IMR-90 (cell line): ENCODE results near the gene NRIP1. TPM values are rescaled to one million over a fixed set of nuclear protein-coding genes. Genes with fewer than 3 reads are reported as not detected.

Experiments used
- ATAC-seq: fragments of 200-7000 bp; cut with Tn5 transposase; 2 replicates; pipeline ENCODE4 v1.9.1; 2020; ENCODE audit warnings: low read depth, mild to moderate bottlenecking, moderate library complexity
- BruUV-seq: library from RNA; stranded (reverse); fragments of 400-500 nt; replicated peaks from 2 replicates; lab custom pipeline; 2021; lab: Mats Ljungman, UMichigan
- CTCF ChIA-PET: fragments of 300-600 bp; formaldehyde crosslinking; extraction: SDS; loops from one replicate; lab custom pipeline; 2021; ENCODE audit warnings: antibody characterized with exemption; lab: Yijun Ruan, JAX
- POLR2A ChIA-PET: fragments of 300-600 bp; sonication (Branson Sonifier 250); formaldehyde crosslinking; loops from one replicate; lab custom pipeline; 2022; ENCODE audit warnings: antibody characterized with exemption; ENCODE audit not compliant: unreplicated experiment; lab: Charles Lee
- DNase-seq: peaks from one replicate; pipeline ENCODE4 v3.0.0; 2013
- H2AFZ ChIP-seq: replicated peaks from 2 replicates; pipeline ENCODE3; 2013; ENCODE audit warnings: low read length, mild to moderate bottlenecking; ENCODE audit not compliant: poor library complexity
- H2AK5ac ChIP-seq: 2 replicates; pipeline ENCODE4 v1.6.1; 2013; ENCODE audit warnings: low read depth, low read length, inconsistent platforms
- H2AK9ac ChIP-seq: replicated peaks from 2 replicates; pipeline ENCODE3; 2013; ENCODE audit warnings: mild to moderate bottlenecking, low read depth, low read length, moderate library complexity; ENCODE audit not compliant: poor library complexity
- H2BK120ac ChIP-seq: 2 replicates; pipeline ENCODE4 v1.6.1; 2013; ENCODE audit warnings: low read depth, low read length, inconsistent platforms
- H2BK15ac ChIP-seq: 3 replicates; pipeline ENCODE4 v1.6.1; 2013; ENCODE audit warnings: low read depth, low read length, inconsistent platforms
- H2BK20ac ChIP-seq: 2 replicates; pipeline ENCODE4 v1.6.1; 2013; ENCODE audit warnings: low read depth, mild to moderate bottlenecking, inconsistent platforms, low read length, moderate library complexity
- H2BK5ac ChIP-seq: 2 replicates; pipeline ENCODE4 v1.6.1; 2013; ENCODE audit warnings: mild to moderate bottlenecking, low read depth, low read length, inconsistent platforms; ENCODE audit not compliant: poor library complexity, severe bottlenecking
- H3K14ac ChIP-seq: replicated peaks from 2 replicates; pipeline ENCODE4 v1.6.1; 2013; ENCODE audit warnings: low read depth, low read length, inconsistent platforms
- H3K18ac ChIP-seq: 2 replicates; pipeline ENCODE4 v1.6.1; 2013; ENCODE audit warnings: low read depth, low read length, control low read depth
- H3K23ac ChIP-seq: 2 replicates; pipeline ENCODE4 v1.6.1; 2013; ENCODE audit warnings: low read depth, low read length, inconsistent platforms
- H3K27ac ChIP-seq: 2 replicates; pipeline ENCODE4 v1.5.1; 2013; ENCODE audit warnings: mild to moderate bottlenecking, control low read depth, low read length; ENCODE audit not compliant: insufficient read depth
- H3K27me3 ChIP-seq: 2 replicates; pipeline ENCODE4 v1.6.1; 2013; ENCODE audit warnings: low read length; ENCODE audit not compliant: control insufficient read depth, insufficient read depth
- H3K36me3 ChIP-seq: 2 replicates; pipeline ENCODE4 v1.6.1; 2013; ENCODE audit warnings: low read length, mixed read lengths; ENCODE audit not compliant: control insufficient read depth, insufficient read depth
- H3K4ac ChIP-seq: 2 replicates; pipeline ENCODE4 v1.6.1; 2013; ENCODE audit warnings: low read depth, low read length, inconsistent platforms
- H3K4me1 ChIP-seq: 2 replicates; pipeline ENCODE4 v1.6.1; 2013; ENCODE audit warnings: low read length, mixed read lengths; ENCODE audit not compliant: control insufficient read depth, insufficient read depth
- H3K4me2 ChIP-seq: 2 replicates; pipeline ENCODE4 v1.6.1; 2013; ENCODE audit warnings: low read depth, mild to moderate bottlenecking, control low read depth, low read length, moderate library complexity
- H3K4me3 ChIP-seq: 2 replicates; pipeline ENCODE4 v1.5.1; 2013; ENCODE audit warnings: low read depth, mild to moderate bottlenecking, control low read depth, low read length, moderate library complexity; ENCODE audit not compliant: insufficient read depth
- H3K56ac ChIP-seq: 2 replicates; pipeline ENCODE4 v1.6.1; 2013; ENCODE audit warnings: low read length, inconsistent platforms; ENCODE audit not compliant: insufficient read depth; ENCODE audit errors: extremely low read depth
- H3K79me1 ChIP-seq, 2 experiments: 2 replicates each; pipeline ENCODE4 v1.6.1; 2013; ENCODE audit warnings: low read length in 2 of 2, inconsistent platforms in 1 of 2, low read depth in 1 of 2
- H3K9ac ChIP-seq: 2 replicates; pipeline ENCODE4 v1.6.1; 2013; ENCODE audit warnings: low read depth, low read length, control low read depth
- H3K9me1 ChIP-seq: 2 replicates; pipeline ENCODE4 v1.6.1; 2013; ENCODE audit warnings: low read length, inconsistent platforms; ENCODE audit not compliant: insufficient read depth
- H3K9me3 ChIP-seq: 2 replicates; pipeline ENCODE4 v1.6.1; 2013; ENCODE audit warnings: low read length; ENCODE audit not compliant: control insufficient read depth, insufficient read depth
- H4K20me1 ChIP-seq: 2 replicates; pipeline ENCODE4 v1.6.1; 2013; ENCODE audit warnings: low read length, inconsistent platforms; ENCODE audit not compliant: insufficient read depth
- H4K5ac ChIP-seq: 2 replicates; pipeline ENCODE4 v1.6.1; 2013; ENCODE audit warnings: mild to moderate bottlenecking, low read depth, low read length, control low read depth
- H4K8ac ChIP-seq, 2 experiments: 2 replicates each; pipeline ENCODE4 v1.6.1; 2013; ENCODE audit warnings: low read depth in 2 of 2, low read length in 2 of 2, control low read depth in 1 of 2, inconsistent platforms in 1 of 2
- H4K91ac ChIP-seq: 2 replicates; pipeline ENCODE4 v1.6.1; 2013; ENCODE audit warnings: low read depth, low read length, inconsistent platforms; ENCODE audit not compliant: insufficient read depth
- CEBPB ChIP-seq: IDR thresholded peaks from 2 replicates; pipeline ENCODE4 v1.6.1; 2012; ENCODE audit warnings: low read depth, low read length, improper control_type of control experiment
- CHD1 ChIP-seq: IDR thresholded peaks from 2 replicates; pipeline ENCODE4 v1.6.1; 2012; ENCODE audit warnings: low read depth, low read length, improper control_type of control experiment
- FOS ChIP-seq: fragments of 150-350 bp; IDR thresholded peaks from 2 replicates; pipeline ENCODE4 v1.6.1; 2016; ENCODE audit warnings: low read depth, low read length
- MAFK ChIP-seq: IDR thresholded peaks from 2 replicates; pipeline ENCODE4 v1.6.1; 2012; ENCODE audit warnings: low read depth, low read length, improper control_type of control experiment
- MAZ ChIP-seq: IDR thresholded peaks from 2 replicates; pipeline ENCODE4 v1.6.1; 2012; ENCODE audit warnings: low read depth, mild to moderate bottlenecking, low read length, improper control_type of control experiment, moderate library complexity, borderline replicate concordance
- NFE2L2 ChIP-seq: fragments of 150-350 bp; IDR thresholded peaks from 2 replicates; pipeline ENCODE4 v1.6.1; 2016; ENCODE audit warnings: low read depth, mild to moderate bottlenecking, low read length
- POLR2A ChIP-seq: IDR thresholded peaks from 2 replicates; pipeline ENCODE4 v1.6.1; 2012; ENCODE audit warnings: mild to moderate bottlenecking, low read depth, low read length
- RAD21 ChIP-seq: IDR thresholded peaks from 2 replicates; pipeline ENCODE4 v1.6.1; 2012; ENCODE audit warnings: low read length, improper control_type of control experiment
- SMC3 ChIP-seq: fragments of 150-350 bp; IDR thresholded peaks from 2 replicates; pipeline ENCODE4 v1.6.1; 2016; ENCODE audit warnings: low read depth, mild to moderate bottlenecking, antibody characterized with exemption, low read length, moderate library complexity
- WGBS, 2 experiments: methylation state at CpG; one replicate each; pipeline versions ENCODE4 v1.1.5 to v1.1.7; 2013; ENCODE audit warnings: missing lambda C conversion rate in 2 of 2; ENCODE audit not compliant: insufficient read length in 1 of 2; ENCODE audit errors: extremely low coverage in 2 of 2; 5-methylcytosine and 5-hydroxymethylcytosine counted together
- dilution Hi-C: fragments of 300-500 bp; cut with HindIII; formaldehyde crosslinking; loops from one replicate; pipeline ENCODE4 v1.14.3; 2018; ENCODE audit warnings: low sequenced_read_pairs; ENCODE audit not compliant: unreplicated experiment
- in situ Hi-C: fragments of 300-500 bp; cut with MboI; formaldehyde crosslinking; loops from 3 replicates; pipeline ENCODE4 v1.14.3; 2019; ENCODE audit warnings: low sequenced_read_pairs, inconsistent platforms, mixed read lengths
- intact Hi-C: fragments of 100-400 bp; cut with micrococcal nuclease; formaldehyde crosslinking; loops from 2 replicates; pipeline ENCODE4 v1.10.0; 2022
- polyA plus RNA-seq, 3 experiments: library from polyadenylated mRNA; depleted of rRNA; stranded (reverse); fragments of >200 nt; gene quantifications; 2 replicates each; pipeline ENCODE4 v1.2.3, GENCODE V29; 2012; ENCODE audit warnings: low replicate concordance in 1 of 3
- total RNA-seq: library from RNA; depleted of rRNA; stranded (reverse); fragments of >200 nt; gene quantifications from 2 replicates; pipeline ENCODE4 v1.2.3, GENCODE V29; 2012
- TF ChIP-seq, protein P1 (sequence below): fragments of 150-350 bp; IDR thresholded peaks from 2 replicates; pipeline ENCODE4 v1.6.1; 2017; ENCODE audit warnings: mild to moderate bottlenecking, antibody characterized with exemption, low read length, low read depth

NRIP1 gene
- total and polyA plus RNA-seq, 2 of the 4 experiments (the other 2 are of a cell fraction): 9.6 to 73.8 TPM

DNA sequence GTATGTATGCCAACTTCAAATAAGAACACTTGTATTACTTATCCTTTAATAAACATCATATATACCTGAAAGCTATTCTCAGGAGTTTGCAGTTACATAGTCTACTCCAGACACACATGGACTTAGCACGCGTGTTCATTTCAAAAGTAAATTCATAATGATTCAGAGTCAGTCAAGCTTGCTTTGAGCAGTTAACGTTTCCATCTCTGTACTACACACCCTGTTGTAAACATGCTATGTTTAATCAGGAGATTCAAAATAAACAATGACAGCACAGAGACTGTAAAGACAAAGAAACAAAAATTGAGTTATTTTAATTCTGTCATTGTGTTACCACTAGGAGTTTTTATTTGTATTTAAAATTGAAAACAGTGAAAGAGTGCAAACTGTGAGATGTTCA, 119.6 kb downstream of the NRIP1 start:
- Histone ChIP-seq H2BK5ac (no peak overlapping the region), H3K9me1 (no peaks in the 10 kb centered on the region), H3K9ac (no peak overlapping the region), H3K79me1 (peaks cover 0 to 10% of the 10 kb centered on the region in 2 experiments; a peak in 1 of 4 replicates), H3K4me3 (no peak overlapping the region), H3K4me1 (peaks cover 13% of the 10 kb centered on the region), H3K18ac (no peak overlapping the region), H2BK120ac (no peak overlapping the region), H3K56ac (no peak overlapping the region), H2BK20ac (no peak overlapping the region), H3K14ac (no peak overlapping the region), H3K27ac (no peak overlapping the region), H3K4ac (no peak overlapping the region), H2AFZ (no peak overlapping the region), H4K20me1 (no peaks in the 10 kb centered on the region), H2AK5ac (no peak overlapping the region), H3K36me3 (no peaks in the 10 kb centered on the region), H2BK15ac (no peak overlapping the region), H3K4me2 (no peak overlapping the region), H2AK9ac (no peak overlapping the region), H4K5ac (no peak overlapping the region), H3K27me3 (no peaks in the 10 kb centered on the region), H3K9me3 (peaks cover 3% of the 10 kb centered on the region), H4K8ac (no peak overlapping the region), H4K91ac (no peak overlapping the region), H3K23ac (no peak overlapping the region)
- DNase-seq (no peak), ATAC-seq (no peak)
- BruUV-seq: no TSS peak
- TF ChIP-seq CHD1: no peak
- TF ChIP-seq MAZ: no peak
- TF ChIP-seq FOS: no peak
- no peak for TF ChIP-seq RAD21
- no peak for TF ChIP-seq SMC3
- no peak for TF ChIP-seq MAFK
- TF ChIP-seq, protein P1, sequence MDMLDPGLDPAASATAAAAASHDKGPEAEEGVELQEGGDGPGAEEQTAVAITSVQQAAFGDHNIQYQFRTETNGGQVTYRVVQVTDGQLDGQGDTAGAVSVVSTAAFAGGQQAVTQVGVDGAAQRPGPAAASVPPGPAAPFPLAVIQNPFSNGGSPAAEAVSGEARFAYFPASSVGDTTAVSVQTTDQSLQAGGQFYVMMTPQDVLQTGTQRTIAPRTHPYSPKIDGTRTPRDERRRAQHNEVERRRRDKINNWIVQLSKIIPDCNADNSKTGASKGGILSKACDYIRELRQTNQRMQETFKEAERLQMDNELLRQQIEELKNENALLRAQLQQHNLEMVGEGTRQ: no peak
- no peak for TF ChIP-seq CEBPB
- no peak for TF ChIP-seq NFE2L2
- TF ChIP-seq POLR2A: no peak
- dilution Hi-C loops (no loop called here), in situ Hi-C loops (no loop called here), intact Hi-C loops (no loop called here)
- CTCF ChIA-PET: no interaction called here
- POLR2A ChIA-PET: no interaction called here
- no CpG with 5 or more reads among the region's 3 CpGs for WGBS, 2 experiments
